Epithelial cell of proximal tubule (primary cell): Measurements from ENCODE around the gene TCF25. TPM values are rescaled to one million over a fixed set of nuclear protein-coding genes. Genes with fewer than 3 reads are reported as not detected.
A peak's percentile ranks its signal among the peaks of the same experiment; 100 is the strongest.
"Not testable (repeated sequence)": the region's sequence is repeated elsewhere in the genome, so short reads cannot be mapped to it uniquely, and the experiment has no call there.

Experiments used
- DNase-seq: peaks from one replicate; pipeline ENCODE4 v3.0.0-alpha.2; 2011; ENCODE audit warnings: low read depth
- H3K4me3 ChIP-seq: 2 replicates; pipeline ENCODE4 v1.5.1; 2011; ENCODE audit warnings: low read depth, mild to moderate bottlenecking, low read length
- total RNA-seq: library from RNA; depleted of rRNA; stranded (reverse); fragments of >200 nt; gene quantifications from 2 replicates; pipeline ENCODE4 v1.2.3, GENCODE V29; 2015
- TF ChIP-seq, protein P1 (sequence below): conservative IDR thresholded peaks from 2 replicates; pipeline ENCODE4 v1.5.1; 2012; ENCODE audit warnings: low read depth, mild to moderate bottlenecking, low read length

The TCF25 gene
- total RNA-seq, 1 donor from 2014 or later = 192 TPM

DNA sequence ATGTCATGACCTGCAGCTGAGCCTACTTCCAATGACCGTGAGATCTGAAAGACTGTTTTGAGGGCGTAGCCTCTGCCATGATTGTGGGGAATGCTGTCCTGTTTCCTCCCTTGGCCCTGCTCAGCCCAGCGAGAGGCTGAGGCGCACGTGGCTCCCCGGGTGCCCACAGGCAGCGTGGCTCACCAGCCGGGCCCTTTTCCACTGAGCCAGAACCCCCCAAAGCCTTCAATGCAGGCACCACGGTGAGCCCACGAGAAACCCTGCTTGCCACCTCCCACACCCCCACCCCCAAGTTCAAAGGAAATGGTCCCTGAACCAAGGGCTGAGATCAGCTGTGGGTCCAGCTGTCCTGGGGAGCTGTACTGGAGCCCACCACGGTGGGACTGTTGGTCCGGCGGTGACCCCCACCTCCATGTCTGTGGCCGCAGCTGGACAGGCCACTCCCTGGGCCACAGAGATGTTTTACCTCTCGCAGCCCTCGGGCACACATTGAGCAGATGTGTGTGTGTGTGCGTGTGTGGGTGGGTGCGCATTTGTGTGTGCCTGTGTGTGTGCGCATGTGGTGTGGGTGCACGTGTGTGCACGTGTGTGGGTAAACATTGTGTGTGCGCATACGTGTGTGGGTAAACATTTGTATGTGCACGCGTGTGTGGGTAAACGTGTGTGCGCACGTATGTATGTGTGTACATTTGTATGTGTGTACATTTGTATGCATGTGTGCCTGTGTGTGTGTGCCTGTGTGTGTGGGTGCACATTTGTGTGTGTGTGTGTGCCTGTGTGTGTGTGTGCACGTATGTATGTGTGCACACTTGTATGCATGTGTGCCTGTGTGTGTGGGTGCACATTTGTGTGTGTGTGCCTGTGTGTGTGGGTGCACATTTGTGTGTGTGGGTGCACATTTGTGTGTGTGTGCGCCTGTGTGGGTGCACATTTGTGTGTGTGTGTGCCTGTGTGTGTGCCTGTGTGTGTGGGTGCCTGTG lies 40.3 kb downstream of the TCF25 start:
- TF ChIP-seq, protein P1, sequence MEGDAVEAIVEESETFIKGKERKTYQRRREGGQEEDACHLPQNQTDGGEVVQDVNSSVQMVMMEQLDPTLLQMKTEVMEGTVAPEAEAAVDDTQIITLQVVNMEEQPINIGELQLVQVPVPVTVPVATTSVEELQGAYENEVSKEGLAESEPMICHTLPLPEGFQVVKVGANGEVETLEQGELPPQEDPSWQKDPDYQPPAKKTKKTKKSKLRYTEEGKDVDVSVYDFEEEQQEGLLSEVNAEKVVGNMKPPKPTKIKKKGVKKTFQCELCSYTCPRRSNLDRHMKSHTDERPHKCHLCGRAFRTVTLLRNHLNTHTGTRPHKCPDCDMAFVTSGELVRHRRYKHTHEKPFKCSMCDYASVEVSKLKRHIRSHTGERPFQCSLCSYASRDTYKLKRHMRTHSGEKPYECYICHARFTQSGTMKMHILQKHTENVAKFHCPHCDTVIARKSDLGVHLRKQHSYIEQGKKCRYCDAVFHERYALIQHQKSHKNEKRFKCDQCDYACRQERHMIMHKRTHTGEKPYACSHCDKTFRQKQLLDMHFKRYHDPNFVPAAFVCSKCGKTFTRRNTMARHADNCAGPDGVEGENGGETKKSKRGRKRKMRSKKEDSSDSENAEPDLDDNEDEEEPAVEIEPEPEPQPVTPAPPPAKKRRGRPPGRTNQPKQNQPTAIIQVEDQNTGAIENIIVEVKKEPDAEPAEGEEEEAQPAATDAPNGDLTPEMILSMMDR = no peak
- no peak overlapping the region for H3K4me3 ChIP-seq
- DNase-seq = no peak

DNA sequence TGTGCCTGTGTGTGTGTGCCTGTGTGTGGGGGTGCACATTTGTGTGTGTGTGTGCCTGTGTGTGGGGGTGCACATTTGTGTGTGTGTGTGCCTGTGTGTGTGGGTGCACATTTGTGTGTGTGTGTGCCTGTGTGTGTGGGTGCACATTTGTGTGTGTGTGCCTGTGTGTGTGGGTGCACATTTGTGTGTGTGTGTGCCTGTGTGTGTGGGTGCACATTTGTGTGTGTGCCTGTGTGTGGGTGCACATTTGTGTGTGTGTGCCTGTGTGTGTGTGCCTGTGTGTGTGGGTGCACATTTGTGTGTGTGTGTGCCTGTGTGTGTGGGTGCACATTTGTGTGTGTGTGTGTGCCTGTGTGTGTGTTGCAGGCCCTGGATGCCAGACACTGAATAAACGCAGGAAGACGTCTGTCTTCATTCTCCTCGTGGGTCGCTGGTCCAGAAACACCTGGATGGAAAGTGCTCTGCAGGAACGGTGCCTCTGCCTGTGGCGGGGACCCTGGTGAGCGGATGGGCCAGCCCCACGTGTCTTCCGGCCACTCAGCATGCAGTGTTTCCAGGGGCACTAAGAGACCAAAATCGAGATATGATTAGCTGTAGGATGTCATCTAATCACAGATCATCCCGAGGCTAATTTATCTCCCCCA lies 41.4 kb downstream of the TCF25 start:
- DNase-seq, H3K4me3 ChIP-seq: not testable (repeated sequence)

DNA sequence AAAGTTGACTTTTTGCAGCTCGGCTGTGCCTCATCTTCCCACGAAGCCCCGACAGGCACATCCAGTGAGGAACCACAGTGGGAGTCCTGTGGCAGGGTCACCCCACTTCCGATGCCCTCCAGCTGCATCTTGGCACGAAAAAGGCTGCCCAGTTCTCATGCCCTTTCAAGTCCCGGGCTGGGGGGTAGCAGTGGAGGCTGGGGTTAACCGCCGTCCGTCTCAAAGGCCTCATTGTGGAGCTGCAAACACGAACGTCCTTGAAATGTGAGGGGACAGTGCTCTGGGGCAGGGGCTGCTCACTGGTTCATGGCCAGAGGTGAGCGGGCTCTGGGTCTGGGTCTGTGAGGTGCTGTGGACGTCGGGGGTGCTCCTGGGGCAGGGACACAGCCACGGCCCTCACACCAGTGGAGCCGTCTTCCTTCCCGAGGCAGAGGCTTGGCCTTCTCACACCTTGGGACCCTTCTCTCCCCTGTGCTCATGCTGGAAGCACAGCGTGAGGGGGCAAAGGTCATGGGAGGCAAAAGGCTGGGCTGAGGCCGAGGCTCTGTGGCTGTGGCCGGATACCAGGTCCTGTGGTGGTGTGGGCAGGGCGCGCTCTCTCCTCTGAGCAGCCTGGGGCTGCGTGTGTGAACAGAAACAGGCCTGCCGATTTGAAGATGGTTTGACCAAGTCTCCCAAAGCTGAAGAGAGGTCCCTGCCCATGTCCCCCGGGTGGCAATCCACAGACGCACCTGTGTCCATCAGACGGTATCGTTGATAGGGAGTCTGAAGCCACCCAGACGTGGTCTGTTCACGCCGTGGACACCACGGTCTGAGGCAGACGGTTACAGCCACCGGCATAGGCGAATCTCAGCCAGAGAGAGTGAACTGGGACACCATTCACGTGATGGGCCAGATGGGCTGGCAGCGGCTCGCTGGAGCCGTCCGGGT lies 42.2 kb downstream of the TCF25 start:
- H3K4me3 ChIP-seq = no peak overlapping the region
- no peak for DNase-seq
- TF ChIP-seq, protein P1 = no peak

DNA sequence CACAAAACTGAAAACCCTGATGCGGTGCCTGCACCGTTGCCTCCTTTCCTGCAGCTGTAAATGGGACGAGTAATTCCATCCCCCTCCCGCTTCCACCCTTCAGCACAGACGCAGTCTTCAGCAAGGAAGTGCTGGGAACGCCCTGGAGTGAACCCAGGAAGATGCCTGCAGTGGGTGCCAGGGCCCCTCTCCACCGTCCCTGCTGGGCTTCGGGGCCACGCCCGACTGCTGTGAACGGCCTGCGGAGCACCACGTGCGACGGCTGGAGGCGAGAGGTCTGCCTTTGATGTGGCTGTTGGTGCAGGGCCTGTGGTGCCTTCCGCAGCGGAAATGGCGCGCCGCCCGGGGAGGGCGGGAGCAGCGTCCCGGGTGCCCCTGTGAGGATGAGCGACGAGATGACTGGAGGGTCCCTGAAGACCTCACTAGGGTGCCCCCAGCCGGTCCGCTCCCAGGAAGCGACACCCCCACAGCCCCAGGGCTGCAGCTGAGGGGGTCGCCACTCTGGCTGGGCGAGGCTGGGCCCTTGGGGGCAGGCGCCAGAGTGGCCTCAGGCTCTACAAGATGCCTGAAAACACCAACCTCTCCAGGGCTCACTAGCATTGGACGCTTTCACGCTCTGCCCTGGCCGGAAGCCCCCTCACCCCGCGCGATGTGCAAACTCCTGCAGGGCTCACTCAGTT lies 44.5 kb downstream of the TCF25 start:
- H3K4me3 ChIP-seq = peak overlapping the region; percentile 55
- DNase-seq = peak; percentile 23
- TF ChIP-seq, protein P1 = no peak

DNA sequence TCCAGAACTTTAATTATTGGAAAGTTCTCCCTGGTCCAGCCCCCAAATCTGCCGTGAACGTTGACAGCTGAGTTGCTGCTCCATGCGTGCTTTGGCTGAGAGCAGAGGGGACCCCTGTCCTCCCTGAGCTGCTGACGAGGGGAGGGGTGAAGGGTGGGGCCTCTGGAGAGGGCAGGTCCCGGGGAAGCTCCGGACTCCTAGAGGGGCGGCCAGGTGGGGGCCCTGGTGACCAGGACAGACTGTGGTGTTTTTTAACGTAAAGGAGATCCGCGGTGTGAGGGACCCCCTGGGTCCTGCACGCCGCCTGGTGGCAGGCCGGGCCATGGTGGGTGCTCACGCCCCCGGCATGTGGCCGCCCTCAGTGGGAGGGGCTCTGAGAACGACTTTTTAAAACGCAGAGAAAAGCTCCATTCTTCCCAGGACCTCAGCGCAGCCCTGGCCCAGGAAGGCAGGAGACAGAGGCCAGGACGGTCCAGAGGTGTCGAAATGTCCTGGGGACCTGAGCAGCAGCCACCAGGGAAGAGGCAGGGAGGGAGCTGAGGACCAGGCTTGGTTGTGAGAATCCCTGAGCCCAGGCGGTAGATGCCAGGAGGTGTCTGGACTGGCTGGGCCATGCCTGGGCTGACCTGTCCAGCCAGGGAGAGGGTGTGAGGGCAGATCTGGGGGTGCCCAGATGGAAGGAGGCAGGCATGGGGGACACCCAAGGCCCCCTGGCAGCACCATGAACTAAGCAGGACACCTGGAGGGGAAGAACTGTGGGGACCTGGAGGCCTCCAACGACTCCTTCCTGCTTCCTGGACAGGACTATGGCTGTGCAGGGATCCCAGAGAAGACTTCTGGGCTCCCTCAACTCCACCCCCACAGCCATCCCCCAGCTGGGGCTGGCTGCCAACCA lies 45.3 kb downstream of the TCF25 start, which contains the start of gene MC1R:
Gene MC1R (plus strand): TSS at position 410 of the 895 bp plus-strand sequence. CDS start 397 bp downstream, at position 807.
- TF ChIP-seq, protein P1 = peak; percentile 45
- DNase-seq = no peak
- H3K4me3 ChIP-seq = peak within 1 kb of the TSS; percentile 55
